ENCODE data around the gene ARHGEF17.

Gene ARHGEF17

DNA sequence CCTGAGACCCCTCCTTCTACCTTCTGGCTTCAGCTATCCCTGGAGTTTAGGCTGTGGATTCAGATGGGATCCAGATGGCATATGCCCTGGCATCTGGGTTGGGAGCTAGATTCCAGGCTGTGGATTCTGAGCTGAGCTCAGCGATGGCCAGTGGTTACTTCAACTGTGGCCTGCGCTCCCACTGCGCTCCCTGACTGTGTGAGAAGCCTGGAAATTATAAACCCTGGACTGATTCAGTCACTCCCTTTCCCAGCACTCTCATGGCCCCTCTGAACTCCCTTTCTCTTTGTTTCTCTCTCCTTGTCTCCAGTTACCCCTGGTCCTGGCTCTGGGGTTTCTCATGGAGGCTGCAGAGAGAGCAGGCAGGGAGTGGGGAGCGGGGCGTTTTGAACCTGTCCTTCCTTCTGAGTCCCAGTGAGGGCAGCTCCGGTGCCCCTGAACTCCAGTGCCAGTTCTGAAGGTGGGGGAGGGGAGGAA is 4.8 kb downstream of the ARHGEF17 start:
- DNase-seq (ENCODE audit: low read depth in 2 of 2): no peak

DNA sequence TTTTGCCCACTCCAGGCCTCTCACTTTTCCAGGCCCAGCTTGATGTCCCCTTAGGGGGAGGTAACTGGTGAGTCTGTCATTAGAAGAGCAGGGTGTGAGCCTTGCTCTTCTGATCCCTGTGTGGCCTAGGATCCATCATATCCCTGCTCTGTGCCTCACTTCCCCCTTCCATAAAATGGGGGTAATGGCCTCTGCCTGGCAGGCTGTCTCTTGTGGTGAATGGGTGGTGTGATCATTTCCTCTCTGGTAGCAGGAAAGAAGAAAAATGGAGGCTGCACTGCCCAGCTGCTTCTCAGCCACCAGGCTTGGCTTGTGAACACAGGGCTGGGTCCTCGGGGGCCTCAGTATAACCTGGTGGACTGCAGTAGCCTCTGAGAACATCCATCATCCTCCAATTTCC is 5.6 kb downstream of the ARHGEF17 start:
- no peak for DNase-seq (ENCODE audit: low read depth in 2 of 2)

DNA sequence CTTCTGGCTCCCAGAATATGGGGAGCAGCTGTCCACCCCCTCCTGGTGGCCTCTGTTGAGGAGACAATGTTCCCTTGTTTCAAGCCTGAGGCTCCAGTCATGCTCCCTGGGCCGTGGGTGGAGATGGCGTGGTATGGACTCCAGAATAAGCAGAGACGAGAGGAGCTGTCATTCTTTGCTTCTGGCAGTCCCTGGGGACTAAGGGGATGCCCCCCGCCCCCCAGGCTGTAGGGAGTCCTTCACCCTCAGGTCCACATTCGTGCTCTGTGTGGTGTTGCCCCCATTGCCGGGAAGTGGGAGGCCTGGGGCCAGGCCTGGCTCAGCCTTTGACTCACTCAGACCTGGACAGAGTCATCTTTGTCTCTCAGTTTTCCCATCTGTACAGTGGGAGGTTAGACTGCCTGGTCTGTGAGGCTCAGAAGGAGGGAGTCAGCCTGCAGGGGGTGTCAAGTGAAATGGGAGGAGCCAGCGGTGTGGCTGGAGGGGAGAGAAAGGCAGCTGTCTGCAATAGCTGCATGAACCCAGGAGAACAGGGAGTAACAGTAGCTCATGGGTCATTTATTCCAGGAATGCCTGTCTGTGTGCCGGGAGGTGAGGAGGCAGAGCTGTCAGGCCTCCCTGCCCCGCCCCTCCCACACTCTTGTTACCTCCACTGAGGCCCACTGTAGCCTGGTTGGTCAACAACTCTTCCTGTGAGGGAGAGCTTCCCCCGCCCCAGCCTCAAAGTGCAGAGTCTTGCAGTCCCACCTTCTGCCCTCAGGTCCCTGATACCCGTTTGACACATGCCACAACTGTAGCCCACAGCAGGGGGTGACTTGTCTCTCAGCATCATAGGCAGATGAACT is 6.3 kb downstream of the ARHGEF17 start:
- DNase-seq (ENCODE audit: low read depth in 2 of 2): no peak

DNA sequence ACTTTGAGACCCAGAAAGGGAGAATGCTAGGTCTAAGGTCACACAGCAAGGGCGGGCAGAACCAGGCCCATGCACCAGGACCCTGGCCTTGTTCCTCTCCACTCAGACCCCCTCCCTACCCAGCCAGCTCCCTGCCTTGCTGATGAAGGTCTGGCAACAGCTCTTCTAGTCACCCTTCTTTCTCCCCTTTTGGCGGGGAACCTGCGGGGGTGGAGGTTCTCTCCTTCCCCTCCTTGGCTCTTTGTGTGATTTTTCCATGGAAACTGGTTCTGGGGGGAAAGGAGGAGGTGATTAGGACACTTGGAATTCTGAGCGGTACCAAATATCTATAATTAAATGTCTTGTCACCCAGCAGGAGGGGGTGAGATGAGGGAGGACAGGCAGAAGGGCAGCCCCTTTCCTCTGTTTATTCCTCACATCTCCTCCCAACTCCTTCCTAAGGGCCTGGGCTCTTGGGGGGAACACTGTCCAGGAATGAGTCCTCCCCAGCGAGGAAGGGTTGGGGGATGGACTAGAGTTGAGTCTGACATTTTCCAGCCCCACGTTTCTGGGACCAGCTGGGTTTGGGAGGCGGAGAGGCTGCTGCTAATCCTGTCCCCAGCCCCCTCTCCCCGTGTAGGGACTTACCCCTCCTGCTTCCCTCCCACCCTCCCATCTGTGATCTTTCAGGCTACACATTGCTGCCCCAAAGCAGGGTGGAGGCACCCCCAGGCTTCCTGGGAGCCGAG is 7.4 kb downstream of the ARHGEF17 start:
- no peak for DNase-seq (ENCODE audit: low read depth in 2 of 2)

DNA sequence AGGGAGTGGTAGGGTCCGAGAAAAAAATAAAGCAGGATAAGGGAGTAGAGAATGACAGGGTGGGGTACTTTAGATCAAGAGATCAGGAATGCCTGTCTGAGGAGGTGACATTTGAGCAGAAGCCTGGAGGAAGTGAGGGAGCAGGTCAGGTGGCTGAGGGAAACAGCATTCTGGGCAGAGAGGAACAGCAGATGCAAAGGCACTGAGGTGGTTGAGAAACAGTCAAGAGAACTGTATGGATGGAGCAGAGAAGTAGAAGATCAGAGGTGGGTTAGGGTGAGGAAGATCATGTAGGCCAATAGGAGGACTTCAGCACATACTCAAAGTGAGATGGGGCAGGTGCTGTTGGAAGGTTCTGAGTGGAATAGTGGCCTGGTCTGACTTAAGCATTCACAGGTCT is 8.3 kb downstream of the ARHGEF17 start:
- no peak for DNase-seq (ENCODE audit: low read depth in 2 of 2)

DNA sequence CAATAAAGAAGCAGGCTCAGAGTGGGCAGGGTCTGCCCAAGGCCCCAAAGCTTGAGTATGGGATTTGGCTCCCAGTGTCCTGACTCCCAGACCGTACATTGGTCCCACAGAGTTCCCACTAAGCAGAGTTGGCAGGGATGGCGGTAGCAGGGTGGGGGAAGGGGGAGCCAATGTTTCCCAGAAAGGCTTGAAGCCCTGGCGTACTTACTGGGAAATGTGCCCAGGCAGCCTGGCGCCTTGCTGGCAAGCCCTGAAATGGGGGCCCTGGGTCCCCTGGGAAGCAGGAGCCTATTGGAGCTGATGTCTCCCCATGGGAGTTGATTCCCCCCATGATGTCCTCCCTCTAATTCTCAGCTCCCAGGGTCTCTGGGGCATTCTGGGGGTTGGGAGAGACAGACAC is 9.3 kb downstream of the ARHGEF17 start:
- no peak for DNase-seq (ENCODE audit: low read depth in 2 of 2)

DNA sequence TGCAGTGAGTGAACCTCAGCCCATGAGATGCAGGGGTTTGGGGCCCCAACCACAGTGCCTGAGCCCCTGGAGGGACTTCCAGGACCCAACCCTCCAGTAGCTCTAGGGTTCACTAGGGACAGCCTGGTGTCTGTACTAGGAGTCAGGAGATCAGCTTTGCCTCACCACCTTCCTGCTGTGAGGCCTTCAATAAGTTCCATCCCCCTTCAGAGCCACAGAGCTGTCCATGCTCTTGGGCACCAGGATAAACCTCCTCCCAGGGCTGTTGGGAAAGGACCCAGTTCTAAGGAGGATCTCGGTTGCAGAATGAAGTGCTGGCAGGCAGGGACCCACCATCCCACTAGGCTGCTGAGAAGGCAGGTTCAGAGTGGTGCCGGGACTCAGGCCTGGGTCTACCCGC is 9.7 kb downstream of the ARHGEF17 start:
- DNase-seq (ENCODE audit: low read depth in 2 of 2): no peak

DNA sequence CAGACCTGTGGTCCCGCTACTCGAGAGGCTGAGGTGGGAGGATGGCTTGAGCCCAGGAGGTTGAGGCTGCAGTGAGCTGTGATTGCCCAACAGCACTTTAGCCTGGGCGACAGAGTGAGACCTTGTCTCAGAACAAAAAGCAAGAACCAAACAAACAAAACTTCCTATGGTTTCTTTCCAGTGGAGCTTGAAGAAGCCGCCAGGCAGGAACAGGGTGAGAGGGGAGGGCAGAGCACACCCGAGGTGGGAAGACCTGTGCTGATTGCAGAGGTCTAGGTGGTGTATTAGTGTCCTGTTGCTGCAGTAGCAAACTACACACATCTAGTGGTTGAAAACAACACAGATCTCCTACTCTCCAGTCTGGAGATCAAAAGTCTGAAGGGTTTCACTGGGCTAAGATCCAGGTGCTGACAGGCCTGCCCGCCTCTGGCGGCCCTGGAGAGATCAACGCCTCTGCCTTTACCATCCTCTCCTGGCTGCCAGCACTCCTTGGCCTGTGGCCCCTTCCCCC is 10.5 kb downstream of the ARHGEF17 start:
- DNase-seq (ENCODE audit: low read depth in 2 of 2): no peak

DNA sequence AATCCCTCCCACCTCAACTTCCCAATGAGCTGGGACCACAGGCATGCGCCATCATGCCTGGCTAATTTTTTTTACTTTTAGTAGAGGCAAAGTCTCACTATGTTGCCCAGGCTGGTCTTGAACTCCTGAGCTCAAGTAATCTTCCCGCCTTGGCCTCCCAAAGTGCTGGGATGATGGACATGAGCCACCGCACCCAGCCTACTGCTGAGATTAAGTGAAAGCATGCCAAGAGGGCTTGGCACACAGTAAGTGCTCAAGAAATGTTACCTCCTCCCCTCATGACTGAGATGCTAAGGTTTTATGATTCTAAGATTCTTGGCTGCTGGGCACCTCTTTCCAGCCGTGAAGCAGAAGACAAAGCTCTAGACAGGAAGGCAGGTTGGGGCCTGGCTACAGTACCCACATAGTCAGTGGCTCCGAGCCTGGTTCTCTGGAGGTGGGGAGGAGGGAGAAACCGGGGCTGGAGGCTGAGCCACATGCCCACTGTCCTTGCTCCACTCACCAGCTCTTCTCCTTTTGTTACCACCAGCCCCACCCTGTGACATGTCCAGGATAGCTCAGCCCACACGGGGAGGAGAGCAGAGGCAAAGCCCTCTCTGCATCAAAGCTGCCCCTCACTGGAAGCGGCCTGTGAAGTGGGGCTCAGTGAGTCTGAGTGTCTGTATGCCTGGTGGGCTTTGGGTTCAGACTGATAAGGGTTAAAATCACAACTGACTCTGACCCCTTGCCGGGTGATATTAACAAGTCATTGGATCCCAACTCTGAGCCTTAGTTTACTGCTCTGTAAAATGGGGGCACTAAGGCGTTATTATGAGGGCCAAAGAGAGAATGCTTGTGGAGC is 12.9 kb downstream of the ARHGEF17 start:
- no peak for DNase-seq (ENCODE audit: low read depth in 2 of 2)

DNA sequence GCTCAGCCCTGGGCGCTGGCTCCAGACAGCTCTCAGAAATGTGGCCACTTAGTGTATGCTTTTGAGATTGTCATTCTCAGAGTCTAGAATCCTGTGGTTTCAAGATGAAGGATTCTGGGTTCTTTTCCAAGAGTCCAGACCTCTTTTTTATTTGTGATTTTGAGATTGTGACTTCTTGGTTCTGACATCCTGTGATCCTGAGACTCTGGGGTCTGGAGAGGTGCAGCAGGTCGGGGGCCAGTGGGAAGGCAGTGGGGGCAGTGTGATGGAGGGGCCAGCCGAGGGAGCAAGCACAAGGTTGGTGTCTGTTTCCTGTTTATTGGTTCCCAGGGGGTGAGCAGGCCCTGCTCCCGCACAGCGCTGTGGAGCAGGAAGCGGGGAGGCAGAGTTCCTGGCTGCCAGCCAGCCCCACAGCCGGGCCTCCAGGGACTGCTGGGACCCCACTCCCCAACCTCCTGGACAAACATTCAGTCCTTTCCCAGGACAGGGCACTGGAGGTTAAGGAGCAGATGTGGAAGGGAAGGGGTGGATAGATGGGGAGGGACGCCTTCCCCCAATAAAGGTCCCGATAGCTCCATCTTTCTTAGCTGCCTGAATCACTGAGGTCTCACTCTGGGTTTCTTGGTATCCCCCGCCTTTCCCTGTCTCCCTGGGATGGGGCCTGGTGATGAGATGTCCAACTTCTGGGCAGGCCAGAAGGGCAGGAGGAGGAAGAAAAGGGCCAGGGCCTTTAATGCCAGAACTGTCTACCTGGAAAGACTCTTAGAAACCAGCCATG is 13.7 kb downstream of the ARHGEF17 start:
- DNase-seq (ENCODE audit: low read depth in 2 of 2): no peak

DNA sequence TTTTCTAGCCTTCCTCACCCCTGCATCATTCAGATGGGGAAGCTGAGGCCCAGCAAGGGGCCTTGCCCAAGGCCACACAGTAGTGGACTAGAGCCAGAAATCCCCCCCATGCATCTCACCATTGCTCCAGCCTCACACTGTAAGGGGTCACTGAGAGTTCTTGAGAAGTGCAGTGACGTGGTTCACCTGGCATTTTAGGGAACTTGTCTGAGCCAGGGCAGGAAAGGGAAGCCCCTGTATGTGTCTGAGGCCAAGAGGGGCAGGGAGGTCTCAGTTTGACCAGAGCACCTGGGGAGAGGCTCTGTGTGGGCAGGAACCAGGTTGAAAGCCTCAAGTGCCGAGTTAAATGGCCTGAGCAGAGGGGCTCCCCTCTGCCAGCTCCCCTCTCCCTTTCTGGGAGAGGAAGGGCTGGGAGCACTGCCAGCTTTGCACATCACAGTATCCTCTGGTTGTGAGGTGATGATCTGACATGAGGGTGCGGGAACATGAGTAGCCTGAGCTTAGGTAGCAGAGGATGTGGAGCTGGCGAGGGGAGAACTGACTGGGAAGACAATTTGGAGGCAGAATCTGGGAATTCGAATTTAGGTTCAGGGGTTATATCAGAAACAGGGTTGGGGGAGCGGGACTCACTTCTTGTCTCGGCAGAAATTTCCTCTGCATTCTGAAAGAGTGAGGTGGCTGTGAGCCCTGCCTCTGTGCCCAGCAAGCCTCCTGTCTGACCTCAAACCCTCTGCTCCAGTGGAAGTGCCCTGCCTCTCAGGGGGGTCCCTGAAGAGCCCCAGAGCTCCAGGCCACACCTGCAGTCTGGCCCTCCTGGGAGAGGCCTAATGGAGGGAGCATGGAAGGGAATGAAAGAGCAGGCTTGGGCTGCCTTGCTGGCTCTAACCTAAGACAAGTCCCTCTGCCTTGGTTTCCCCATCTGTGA is 14.6 kb downstream of the ARHGEF17 start:
- DNase-seq (ENCODE audit: low read depth in 2 of 2): no peak

DNA sequence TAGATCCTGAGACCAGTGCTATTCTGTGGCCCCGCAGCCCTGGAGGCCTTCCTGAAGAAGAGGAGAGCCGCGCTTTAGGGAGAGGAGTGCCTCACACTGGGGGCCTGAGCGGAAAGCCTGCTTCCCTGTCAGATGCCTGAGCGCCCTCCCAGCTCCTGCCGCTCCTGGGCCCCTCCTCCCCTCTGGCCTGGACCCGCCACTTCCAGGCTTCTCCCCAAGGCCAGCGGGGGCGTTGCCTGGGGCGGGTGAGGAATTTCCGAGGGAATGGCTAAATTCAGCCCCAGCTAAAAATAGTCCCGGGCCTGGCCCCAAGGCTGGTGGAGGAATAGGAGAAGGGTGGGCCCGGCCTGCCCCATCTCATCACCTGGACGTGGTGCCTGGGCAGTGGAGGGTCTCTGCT is 15.4 kb downstream of the ARHGEF17 start:
- DNase-seq (ENCODE audit: low read depth in 2 of 2): no peak

DNA sequence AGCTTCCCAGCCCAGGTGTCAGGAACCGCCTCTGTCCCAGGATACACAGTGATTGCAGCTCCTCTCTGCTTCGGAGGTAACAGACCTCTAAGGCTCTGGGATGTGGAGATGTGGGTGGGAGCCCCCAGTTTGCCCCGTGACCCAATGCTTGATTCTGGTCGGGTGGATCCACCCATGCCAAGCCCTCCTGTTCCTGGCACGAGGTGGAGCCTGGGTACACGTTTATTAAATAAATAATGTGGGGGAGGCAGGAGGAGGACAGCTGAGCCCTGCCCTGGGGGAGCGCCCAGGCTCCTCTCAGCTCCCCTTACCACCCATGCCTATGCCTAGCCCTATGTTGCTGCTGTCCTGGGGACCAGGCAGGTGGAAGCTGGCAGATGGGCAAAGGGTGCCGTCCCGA is 16.0 kb downstream of the ARHGEF17 start:
- no peak for DNase-seq (ENCODE audit: low read depth in 2 of 2)

DNA sequence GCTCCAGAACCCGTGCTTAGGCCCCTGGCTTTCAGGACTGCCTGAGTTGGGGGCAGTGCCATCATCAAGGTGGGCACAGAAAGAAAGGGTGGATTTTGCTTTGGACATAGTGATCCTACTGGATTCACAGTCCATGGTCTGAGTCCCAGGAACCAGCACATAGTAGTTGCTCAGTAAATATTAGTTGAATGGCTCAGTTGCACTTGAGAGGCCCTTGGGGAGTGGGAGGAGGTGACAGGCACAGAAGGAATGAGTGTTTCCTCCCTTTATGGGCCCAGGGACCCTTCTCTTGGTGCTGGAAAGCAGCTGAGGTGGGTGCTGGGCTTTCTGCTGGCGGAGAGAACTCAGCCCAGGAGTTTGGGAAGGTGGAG is 16.6 kb downstream of the ARHGEF17 start:
- no peak for DNase-seq (ENCODE audit: low read depth in 2 of 2)

DNA sequence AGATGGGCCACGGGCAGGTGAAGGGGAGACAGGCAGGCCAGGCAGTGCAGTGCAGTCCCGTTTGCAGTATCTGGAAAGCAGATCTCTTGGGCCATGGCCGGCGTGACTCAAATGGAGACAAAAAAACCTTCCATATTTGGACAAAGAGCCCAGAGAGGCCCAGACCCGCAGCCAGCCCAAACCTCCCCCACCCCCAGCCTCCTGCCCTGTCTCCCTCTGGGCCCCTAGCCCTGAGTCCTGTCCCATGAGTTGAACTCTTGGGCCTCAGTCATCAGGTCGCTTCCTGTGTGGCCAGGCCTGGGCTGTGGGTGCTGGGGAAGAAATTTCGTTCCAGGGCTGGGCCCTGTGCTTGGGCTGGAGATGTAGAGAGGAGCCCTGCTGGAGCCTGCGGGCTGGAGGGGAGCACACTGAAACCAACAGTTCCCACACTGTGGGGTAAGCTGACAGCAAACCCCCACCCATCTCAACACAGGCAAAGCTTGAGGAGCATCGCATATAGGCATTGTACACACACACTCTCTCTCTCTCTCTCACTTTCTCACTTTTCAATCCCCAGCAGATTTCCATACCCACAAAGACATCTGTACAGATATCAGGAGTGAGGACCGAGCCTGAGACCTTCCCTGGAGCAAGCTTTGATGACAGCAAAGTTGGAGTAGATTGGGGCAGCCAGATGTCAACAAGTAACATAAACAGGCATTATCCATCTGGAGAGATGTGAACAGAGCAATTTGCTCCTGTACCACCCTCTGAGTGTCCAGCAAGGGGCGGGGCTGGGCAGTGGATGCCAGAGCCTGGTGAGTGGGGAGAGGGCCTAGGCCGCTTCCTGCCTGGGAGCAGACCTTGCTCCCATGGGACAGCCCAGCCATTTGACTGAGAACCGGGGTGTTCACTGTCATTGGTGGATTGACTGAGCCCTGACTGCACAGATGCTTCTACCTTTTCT is 17.2 kb downstream of the ARHGEF17 start:
- no peak for DNase-seq (ENCODE audit: low read depth in 2 of 2)

DNA sequence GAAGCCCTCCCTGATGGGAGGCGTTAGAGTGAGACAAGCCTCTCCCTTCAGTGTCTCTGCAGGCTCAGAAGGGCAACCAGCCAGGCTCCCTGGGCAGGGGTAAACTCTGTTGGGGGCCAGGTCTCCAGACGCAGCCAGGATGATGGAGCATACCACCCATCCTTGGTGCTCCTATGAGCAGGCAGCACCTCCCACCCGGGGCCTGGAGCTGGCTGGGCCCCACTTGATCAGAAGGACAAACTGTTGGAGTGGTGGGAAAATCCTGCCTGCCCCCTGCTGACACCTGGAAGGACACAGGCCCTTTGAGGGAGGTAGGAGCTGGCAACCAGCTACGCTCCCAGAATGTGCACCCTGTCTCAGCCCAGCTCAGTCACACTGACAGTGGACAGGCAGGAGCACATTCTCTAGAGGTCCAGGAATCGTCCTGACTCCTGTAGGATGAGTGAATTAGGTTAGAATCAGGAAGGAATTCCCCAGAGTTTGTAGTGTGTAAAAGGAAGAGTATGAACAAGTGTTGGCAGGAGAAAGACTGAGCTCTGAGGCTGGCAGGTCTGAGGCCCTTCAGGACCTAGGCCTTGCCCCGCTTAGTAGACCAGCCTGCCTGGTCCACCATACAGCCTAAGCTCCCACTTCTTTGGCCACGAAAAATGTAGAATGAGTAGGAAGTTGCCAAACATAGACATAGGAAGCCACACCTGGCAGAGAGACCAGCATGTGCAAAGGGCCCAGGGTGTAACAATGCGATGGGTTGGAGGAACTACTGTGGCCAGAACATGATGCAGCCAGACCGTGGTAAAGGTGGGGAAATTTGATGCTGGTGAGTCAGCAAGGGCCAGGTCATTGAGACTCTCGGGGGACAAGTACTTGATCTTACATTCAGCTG is 19.1 kb downstream of the ARHGEF17 start:
- no peak for DNase-seq (ENCODE audit: low read depth in 2 of 2)

DNA sequence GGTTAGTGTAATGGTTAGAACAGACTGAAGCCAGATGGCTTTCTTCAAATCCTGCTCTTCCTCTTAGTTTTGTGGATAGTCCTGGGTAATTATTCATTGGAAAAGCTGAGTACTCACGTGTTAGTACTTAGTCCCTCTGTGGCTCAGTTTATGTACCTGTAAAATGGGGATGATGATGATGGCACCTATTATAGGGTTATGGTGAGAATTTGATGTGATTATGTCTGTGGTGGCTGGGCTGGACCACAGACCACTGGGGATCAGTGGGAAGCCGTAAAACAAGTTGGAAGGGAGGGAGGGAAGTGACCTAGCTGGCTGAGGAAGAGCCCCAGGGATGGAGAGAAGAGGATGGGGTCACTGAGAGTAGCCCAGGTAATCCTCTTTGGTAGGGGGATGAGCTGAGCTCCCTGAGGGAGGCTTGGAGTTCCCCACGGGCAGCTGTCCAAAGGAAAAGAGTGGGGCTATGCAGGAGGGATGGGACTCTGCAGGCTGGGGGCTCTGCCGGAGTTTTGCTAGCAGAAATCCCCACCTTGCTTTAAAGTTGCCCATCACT is 19.8 kb downstream of the ARHGEF17 start:
- DNase-seq (ENCODE audit: low read depth in 2 of 2): no peak
